DOHH2 (cell line): ENCODE data around the gene KRT76.

ENCODE experiments used
- H3F3A ChIP-seq: fragments of 200-600 bp; sonication (generic), shearing (Covaris generic); 2 replicates; pipeline ENCODE4 v1.6.0; 2016; ENCODE audit warnings: antibody characterized with exemption, mild to moderate bottlenecking; ENCODE audit not compliant: control insufficient read depth, insufficient read depth
- H3K27ac ChIP-seq: fragments of 200-600 bp; sonication (generic); 2 replicates; pipeline ENCODE4 v1.5.1; 2014; ENCODE audit warnings: low read depth, mild to moderate bottlenecking, low read length, moderate library complexity
- H3K27me3 ChIP-seq: fragments of 200-600 bp; sonication (generic); 2 replicates; pipeline ENCODE4 v1.6.1; 2014; ENCODE audit warnings: mild to moderate bottlenecking, low read length, mixed read lengths; ENCODE audit not compliant: control insufficient read depth
- H3K36me3 ChIP-seq: fragments of 200-600 bp; sonication (generic); 2 replicates; pipeline ENCODE4 v1.6.1; 2014; ENCODE audit warnings: mild to moderate bottlenecking, low read length, moderate library complexity, mixed read lengths; ENCODE audit not compliant: control insufficient read depth
- H3K4me1 ChIP-seq: fragments of 200-600 bp; sonication (generic); 2 replicates; pipeline ENCODE4 v1.6.1; 2014; ENCODE audit warnings: mild to moderate bottlenecking, low read length, mixed read lengths; ENCODE audit not compliant: control insufficient read depth
- H3K4me2 ChIP-seq: fragments of 200-600 bp; sonication (generic); 2 replicates; pipeline ENCODE4 v1.6.0; 2014; ENCODE audit warnings: mild to moderate bottlenecking, low read length, moderate library complexity
- H3K4me3 ChIP-seq: fragments of 200-600 bp; sonication (generic); 2 replicates; pipeline ENCODE4 v1.5.1; 2014; ENCODE audit warnings: mild to moderate bottlenecking, low read length, mixed read lengths
- H3K79me2 ChIP-seq: fragments of 200-600 bp; sonication (generic); 2 replicates; pipeline ENCODE4 v1.6.1; 2014; ENCODE audit warnings: mild to moderate bottlenecking, low read length, mixed read lengths; ENCODE audit not compliant: control insufficient read depth
- H3K9me2 ChIP-seq: fragments of 200-600 bp; sonication (generic); replicated peaks from 2 replicates; pipeline ENCODE4 v1.6.1; 2014; ENCODE audit warnings: mild to moderate bottlenecking, low read length, mixed read lengths; ENCODE audit not compliant: control insufficient read depth
- H3K9me3 ChIP-seq: fragments of 200-600 bp; sonication (generic); 2 replicates; pipeline ENCODE4 v1.6.1; 2014; ENCODE audit warnings: antibody characterized with exemption, low read length, mixed read lengths; ENCODE audit not compliant: control insufficient read depth, insufficient read depth
- H4K20me1 ChIP-seq: fragments of 200-600 bp; sonication (generic); 2 replicates; pipeline ENCODE4 v1.6.0; 2014; ENCODE audit warnings: low read depth, mild to moderate bottlenecking, antibody characterized with exemption, low read length, moderate library complexity; ENCODE audit not compliant: control insufficient read depth, insufficient read depth
- CTCF ChIP-seq: fragments of 200-600 bp; sonication (generic); IDR thresholded peaks from one replicate; pipeline ENCODE4 v1.5.1; 2014; ENCODE audit warnings: antibody characterized with exemption, mild to moderate bottlenecking, low read depth, low read length; ENCODE audit not compliant: poor library complexity, severe bottlenecking
- EZH2phosphoT487 ChIP-seq: fragments of 200-600 bp; sonication (generic); IDR thresholded peaks from 2 replicates; pipeline ENCODE4 v1.6.1; 2017; ENCODE audit warnings: borderline replicate concordance, mild to moderate bottlenecking, antibody characterized with exemption, low read length, moderate library complexity, mixed read lengths

The KRT76 gene

GRCh38 chr12:52722680-52723079, 54.5 kb downstream of the KRT76 start:
- Histone ChIP-seq H3K9me2 (no peaks in the 10 kb centered on the region), H3K9me3 (no peaks in the 10 kb centered on the region), H3K4me3 (no peak overlapping the region), H3K79me2 (no peaks in the 10 kb centered on the region), H3K36me3 (no peaks in the 10 kb centered on the region), H3F3A (no peaks in the 10 kb centered on the region), H3K4me1 (no peaks in the 10 kb centered on the region), H3K27ac (no peak overlapping the region), H3K27me3 (0 out of 2 replicates have a peak, but pooled peaks cover 4% of the 10 kb centered on the region), H3K4me2 (no peak overlapping the region), H4K20me1 (no peaks in the 10 kb centered on the region)
- TF ChIP-seq EZH2phosphoT487, result no peak

- no peak overlapping the region for H3K27ac ChIP-seq
- H3K9me3 ChIP-seq, result no peaks in the 10 kb centered on the region
- H3K79me2 ChIP-seq, result no peaks in the 10 kb centered on the region
- no peaks in the 10 kb centered on the region for H3K4me1 ChIP-seq
- no peaks in the 10 kb centered on the region for H3K9me2 ChIP-seq
- 0 out of 2 replicates have a peak, but pooled peaks cover 4% of the 10 kb centered on the region for H3K27me3 ChIP-seq
- H3K36me3 ChIP-seq, result no peaks in the 10 kb centered on the region
- H3K4me3 ChIP-seq, result no peak overlapping the region
- no peaks in the 10 kb centered on the region for H3F3A ChIP-seq
- no peaks in the 10 kb centered on the region for H4K20me1 ChIP-seq
- no peak overlapping the region for H3K4me2 ChIP-seq
- no peak for TF ChIP-seq EZH2phosphoT487
- TF ChIP-seq CTCF, result no peak
Observed at GRCh38 chr12:52721838-52722470, 55.2 kb downstream of the KRT76 start.

- TF ChIP-seq EZH2phosphoT487 (no peak), CTCF (no peak)
- 0 out of 2 replicates have a peak, but pooled peaks cover 4% of the 10 kb centered on the region for H3K27me3 ChIP-seq
Observed at GRCh38 chr12:52720365-52720886, 56.7 kb downstream of the KRT76 start.

More at GRCh38 chr12:52720365-52720886, 56.7 kb downstream of the KRT76 start:
- H3K36me3 ChIP-seq, result no peaks in the 10 kb centered on the region
- H3K4me2 ChIP-seq, result no peak overlapping the region
- H3K27ac ChIP-seq, result no peak overlapping the region
- H3K9me3 ChIP-seq, result no peaks in the 10 kb centered on the region
- H3K4me3 ChIP-seq, result no peak overlapping the region
- no peaks in the 10 kb centered on the region for H3K4me1 ChIP-seq
- H3K9me2 ChIP-seq, result no peaks in the 10 kb centered on the region
- no peaks in the 10 kb centered on the region for H3F3A ChIP-seq
- no peaks in the 10 kb centered on the region for H3K79me2 ChIP-seq
- H4K20me1 ChIP-seq, result no peaks in the 10 kb centered on the region
